Ureter (tissue), 1 donor: ENCODE results near the gene SIRT2. TPM values are rescaled to one million over a fixed set of nuclear protein-coding genes. Genes with fewer than 3 reads are reported as not detected.
"Not testable (repeated sequence)": the region's sequence is repeated elsewhere in the genome, so short reads cannot be mapped to it uniquely, and the experiment has no call there.

Experiments
- DNase-seq: peaks from one replicate; pipeline ENCODE4 v3.0.0-alpha.2; 2020; ENCODE audit warnings: low spot score
- total RNA-seq: library from RNA; stranded (reverse); gene quantifications from one replicate; pipeline ENCODE4 v1.2.4, GENCODE V29; 2023
- donor health status: DM: yes; HTN: yes; CAD: no.

The SIRT2 gene
- total RNA-seq, 1 donor from 2014 or later: 31.8 TPM

- DNase-seq: no peak
Observed at GRCh38 chr19:38830039-38830733, 69.2 kb downstream of the SIRT2 start.

DNA sequence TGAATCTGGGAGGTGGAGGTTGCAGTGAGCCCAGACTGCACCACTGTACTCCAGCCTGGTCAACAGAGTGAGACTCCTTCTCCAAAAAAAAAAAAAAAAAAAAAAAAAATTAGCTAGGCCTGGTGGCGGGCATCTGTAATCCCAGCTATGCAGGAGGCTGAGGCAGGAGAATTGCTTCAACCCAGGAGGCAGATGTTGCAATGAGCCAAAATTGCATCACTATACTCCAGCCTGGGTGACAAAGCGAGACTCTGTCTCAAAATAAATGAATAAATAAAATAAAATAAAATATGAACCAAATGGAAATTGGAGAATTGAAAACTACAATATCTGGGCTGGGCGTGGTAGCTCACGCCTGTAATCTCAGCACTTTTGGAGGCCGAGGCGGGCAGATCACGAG is 70.2 kb downstream of the SIRT2 start:
- not testable (repeated sequence) for DNase-seq

Other genes with a start within 250 kb of the SIRT2 start
- 27.6 TPM for gene CAPN12, start 155.1 kb downstream of the SIRT2 start, total RNA-seq
- not detected for gene LGALS7, start 126.1 kb downstream of the SIRT2 start, total RNA-seq
- not detected for gene LGALS7B, start 110.4 kb downstream of the SIRT2 start, total RNA-seq
- 9.2 TPM for gene LGALS4, start 86.7 kb downstream of the SIRT2 start, total RNA-seq
- gene ECH1, start 67.8 kb downstream of the SIRT2 start, total RNA-seq: 175 TPM
- 295 TPM for gene HNRNPL, start 49.6 kb downstream of the SIRT2 start, total RNA-seq
- gene RINL, start 21.3 kb downstream of the SIRT2 start, total RNA-seq: 14.1 TPM
- 20.0 TPM for gene NFKBIB, start 351 bp upstream of the SIRT2 start, total RNA-seq
- 0.99 TPM for gene CCER2, start 12.6 kb upstream of the SIRT2 start, total RNA-seq
- 44.0 TPM for gene SARS2, start 31.1 kb upstream of the SIRT2 start, total RNA-seq
- gene MRPS12, start 31.3 kb upstream of the SIRT2 start, total RNA-seq: 43.0 TPM
- 14.9 TPM for gene FBXO17, start 76.1 kb upstream of the SIRT2 start, total RNA-seq
- gene FBXO27, start 132.9 kb upstream of the SIRT2 start, total RNA-seq: 48.0 TPM
- gene ACP7, start 184.8 kb upstream of the SIRT2 start, total RNA-seq: 1.8 TPM
- gene PAK4, start 226.2 kb upstream of the SIRT2 start, total RNA-seq: 88.2 TPM